Prostate gland (tissue), 2 donors: ENCODE results near the gene GPR68. TPM values are rescaled to one million over a fixed set of nuclear protein-coding genes. Genes with fewer than 3 reads are reported as not detected.

ENCODE experiments used
- DNase-seq: peaks from one replicate; pipeline ENCODE4 v3.0.0-alpha.2; 2019; ENCODE audit warnings: low spot score
- H3K27ac ChIP-seq, 2 donors: fragments of 200-600 bp; sonication (generic); 2 replicates each; pipeline ENCODE4 v1.5.1; 2017 to 2019
- H3K27me3 ChIP-seq: fragments of 200-600 bp; sonication (generic); replicated peaks from 2 replicates; pipeline ENCODE4 v1.5.1; 2019; ENCODE audit not compliant: insufficient read depth
- H3K36me3 ChIP-seq, 2 donors: fragments of 200-600 bp; sonication (generic); 1 replicate in 1 of 2; 2 replicates in 1 of 2; pipeline versions ENCODE4 v1.5.1 to v1.8.1; 2017 to 2019
- H3K4me1 ChIP-seq: fragments of 200-600 bp; sonication (generic); replicated peaks from 2 replicates; pipeline ENCODE4 v1.5.1; 2019
- H3K4me3 ChIP-seq, 2 donors: fragments of 200-600 bp; sonication (generic); 2 replicates each; pipeline ENCODE4 v1.5.1; 2017 to 2019
- H3K9me3 ChIP-seq: fragments of 200-600 bp; sonication (generic); 2 replicates; pipeline ENCODE4 v1.5.1; 2017
- POLR2A ChIP-seq: fragments of 450-650 bp; IDR thresholded peaks from one replicate; pipeline ENCODE4 v1.6.1; 2016; ENCODE audit warnings: antibody characterized with exemption, mild to moderate bottlenecking
- POLR2AphosphoS5 ChIP-seq: sonication (generic); formaldehyde crosslinking; IDR thresholded peaks from one replicate; pipeline ENCODE4 v1.6.1; 2017; ENCODE audit warnings: antibody characterized with exemption
- WGBS: methylation state at CpG from one replicate; pipeline ENCODE4 v1.1.5; 2018; 5-methylcytosine and 5-hydroxymethylcytosine counted together
- intact Hi-C: fragments of 100-400 bp; cut with DNase I; formaldehyde crosslinking; loops from one replicate; pipeline ENCODE4 v1.14.2; 2022
- total RNA-seq, 2 donors: library from RNA; depleted of rRNA; stranded (reverse); fragments of >200 nt; gene quantifications; one replicate each; pipeline ENCODE4 v1.1.0, GENCODE V29; 2016
- TF ChIP-seq, protein P1 (sequence below), 4 experiments: fragments of 200-600 bp in 2 of 4; fragments of 450-650 bp in 2 of 4; sonication (generic) in 2 of 4; IDR thresholded peaks; 1 replicate in 3 of 4; 2 replicates in 1 of 4; pipeline ENCODE4 v1.5.1; 2016 to 2019; ENCODE audit warnings: antibody characterized with exemption in 4 of 4, mild to moderate bottlenecking in 2 of 4, moderate library complexity in 2 of 4

GPR68 gene
- total RNA-seq, 2 donors from 2014 or later = 0.87 to 3.0 TPM

DNA sequence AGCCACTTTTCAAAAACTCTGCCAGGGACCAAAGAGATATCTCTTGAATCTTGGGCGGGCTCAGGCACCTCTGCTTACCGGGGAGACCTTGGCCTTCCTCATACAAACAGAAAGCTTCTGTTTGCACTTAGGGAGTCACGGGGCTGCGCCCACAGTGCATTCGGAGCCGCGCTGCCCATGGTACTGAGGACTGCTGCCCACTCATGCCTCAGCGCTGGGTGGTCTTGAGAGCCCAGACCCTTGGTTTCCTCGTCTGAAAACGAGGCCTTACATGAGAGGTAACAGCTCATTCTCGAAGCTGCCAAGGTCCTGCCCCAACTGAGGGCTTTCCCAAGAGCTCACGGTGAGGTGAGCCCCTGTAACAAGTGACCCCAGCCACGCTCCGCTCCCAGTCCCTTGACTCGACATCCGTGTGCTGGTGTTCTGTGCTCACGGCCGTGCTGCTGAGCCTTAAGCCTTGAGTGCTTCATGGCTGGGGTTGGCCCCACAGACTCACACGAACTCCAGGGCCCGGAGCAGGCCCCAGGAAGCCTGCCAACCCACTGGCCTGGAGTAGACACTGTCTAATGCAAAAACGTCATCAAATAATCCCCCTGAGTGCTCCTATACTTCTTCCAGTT lies 47.4 kb upstream of the GPR68 start:
- TF ChIP-seq POLR2A (no peak), POLR2AphosphoS5 (no peak)
- TF ChIP-seq, protein P1, sequence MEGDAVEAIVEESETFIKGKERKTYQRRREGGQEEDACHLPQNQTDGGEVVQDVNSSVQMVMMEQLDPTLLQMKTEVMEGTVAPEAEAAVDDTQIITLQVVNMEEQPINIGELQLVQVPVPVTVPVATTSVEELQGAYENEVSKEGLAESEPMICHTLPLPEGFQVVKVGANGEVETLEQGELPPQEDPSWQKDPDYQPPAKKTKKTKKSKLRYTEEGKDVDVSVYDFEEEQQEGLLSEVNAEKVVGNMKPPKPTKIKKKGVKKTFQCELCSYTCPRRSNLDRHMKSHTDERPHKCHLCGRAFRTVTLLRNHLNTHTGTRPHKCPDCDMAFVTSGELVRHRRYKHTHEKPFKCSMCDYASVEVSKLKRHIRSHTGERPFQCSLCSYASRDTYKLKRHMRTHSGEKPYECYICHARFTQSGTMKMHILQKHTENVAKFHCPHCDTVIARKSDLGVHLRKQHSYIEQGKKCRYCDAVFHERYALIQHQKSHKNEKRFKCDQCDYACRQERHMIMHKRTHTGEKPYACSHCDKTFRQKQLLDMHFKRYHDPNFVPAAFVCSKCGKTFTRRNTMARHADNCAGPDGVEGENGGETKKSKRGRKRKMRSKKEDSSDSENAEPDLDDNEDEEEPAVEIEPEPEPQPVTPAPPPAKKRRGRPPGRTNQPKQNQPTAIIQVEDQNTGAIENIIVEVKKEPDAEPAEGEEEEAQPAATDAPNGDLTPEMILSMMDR (IDR thresholded peaks at IDR 0.05) = no peak
- 94% methylated on average over 21 of the region's 21 CpGs for WGBS

DNA sequence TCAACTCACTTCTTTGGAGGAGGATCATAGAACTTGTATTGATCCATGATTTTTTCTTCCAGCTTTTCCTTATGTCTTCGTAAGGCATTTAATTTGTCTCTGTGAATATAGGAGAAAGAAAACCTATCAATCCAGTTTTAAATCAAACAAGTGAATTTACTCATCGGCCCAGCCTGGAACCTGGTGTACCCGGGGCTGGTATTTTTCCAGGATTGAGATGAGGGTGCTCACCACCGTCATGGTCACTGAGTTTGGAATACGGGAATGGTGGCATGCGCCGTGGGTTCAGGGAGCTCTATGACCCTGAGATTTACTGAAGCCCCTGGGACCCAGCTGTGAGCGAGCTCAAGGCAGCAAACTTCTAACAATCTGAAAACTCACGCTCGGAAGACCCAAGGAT lies 46.5 kb upstream of the GPR68 start:
- peak; percentile 73 for DNase-seq

More for the DNA sequence above, 47.4 kb upstream of the GPR68 start:
- H3K36me3 ChIP-seq = no peaks in the 10 kb centered on the region
- DNase-seq = no peak
- H3K9me3 ChIP-seq = no peaks in the 10 kb centered on the region
- intact Hi-C loops = no loop called here
- H3K4me3 ChIP-seq = no peak overlapping the region
- H3K27me3 ChIP-seq = no peaks in the 10 kb centered on the region
- no peaks in the 10 kb centered on the region for H3K4me1 ChIP-seq
- peak overlapping the region; percentile 82 to 83 for H3K27ac ChIP-seq

DNA sequence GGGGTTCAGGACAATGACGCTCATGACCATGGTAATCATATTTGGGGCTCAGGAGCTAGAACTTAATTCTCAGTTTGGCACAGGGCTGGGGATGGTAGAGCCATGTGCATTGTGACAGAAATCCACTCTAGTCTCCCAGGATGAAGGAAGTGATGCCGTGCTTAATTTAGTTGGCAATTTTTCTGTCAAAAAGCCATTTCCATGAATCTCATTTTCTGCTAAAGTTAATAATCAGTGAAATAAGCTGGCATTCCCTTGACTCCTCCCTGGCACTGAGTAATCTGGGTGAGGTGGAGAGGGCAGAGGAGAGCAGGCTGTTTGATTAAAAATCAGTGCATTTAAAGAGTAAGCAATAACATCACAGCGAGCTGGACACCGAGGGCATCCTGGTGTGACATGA lies 45.0 kb upstream of the GPR68 start:
- Histone ChIP-seq H3K4me1 (no peaks in the 10 kb centered on the region), H3K36me3 (no peaks in the 10 kb centered on the region), H3K4me3 (no peak overlapping the region), H3K27ac (peak overlapping the region; percentile 82 to 83), H3K9me3 (no peaks in the 10 kb centered on the region), H3K27me3 (no peaks in the 10 kb centered on the region)
- DNase-seq = no peak
- TF ChIP-seq POLR2AphosphoS5 (no peak), POLR2A (no peak)
- TF ChIP-seq, protein P1 (IDR thresholded peaks at IDR 0.05) = no peak
- intact Hi-C loops = loop anchor here (10.0 kb wide), 1 partner anchor 225 kb away; the partner anchor contains the start of gene RPS6KA5
- 93% methylated on average over 4 of the region's 4 CpGs for WGBS

More for the DNA sequence above, 46.5 kb upstream of the GPR68 start:
- Histone ChIP-seq H3K9me3 (no peaks in the 10 kb centered on the region), H3K27ac (peak overlapping the region; percentile 82 to 83), H3K4me1 (no peaks in the 10 kb centered on the region), H3K4me3 (no peak overlapping the region), H3K36me3 (no peaks in the 10 kb centered on the region), H3K27me3 (no peaks in the 10 kb centered on the region)
- intact Hi-C loops = no loop called here
- TF ChIP-seq POLR2A (no peak), POLR2AphosphoS5 (peak; percentile 85)
- 59% methylated on average over 10 of the region's 10 CpGs for WGBS

DNA sequence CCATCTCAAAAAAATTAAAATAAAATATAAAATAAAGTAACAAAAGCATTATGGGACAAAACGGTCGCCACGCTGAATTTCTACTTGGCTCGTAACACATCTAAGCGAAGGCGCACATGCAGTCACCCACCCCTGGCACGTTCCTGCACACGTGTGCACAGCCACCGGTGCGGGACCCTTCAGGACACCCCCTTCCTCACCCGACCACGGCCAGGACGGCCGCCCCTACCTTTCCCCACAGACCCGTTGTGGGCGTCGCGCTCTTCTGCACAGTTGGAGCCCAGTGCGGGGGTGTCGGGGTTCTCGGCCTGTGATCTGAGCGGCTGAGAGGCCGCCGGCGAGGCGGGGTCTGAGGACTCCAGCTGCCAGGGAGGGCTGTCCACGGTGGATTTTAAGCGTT lies 44.4 kb upstream of the GPR68 start:
- TF ChIP-seq POLR2AphosphoS5 (no peak), POLR2A (no peak)
- TF ChIP-seq, protein P1 (IDR thresholded peaks at IDR 0.05) = no peak
- 90% methylated on average over 28 of the region's 28 CpGs for WGBS
- intact Hi-C loops = loop anchor here (10.0 kb wide), 1 partner anchor 224 kb away; the partner anchor contains the start of gene RPS6KA5
- no peaks in the 10 kb centered on the region for H3K4me1 ChIP-seq
- peak overlapping the region; percentile 82 to 83 for H3K27ac ChIP-seq
- no peaks in the 10 kb centered on the region for H3K27me3 ChIP-seq
- H3K9me3 ChIP-seq = no peaks in the 10 kb centered on the region
- DNase-seq = no peak
- H3K4me3 ChIP-seq = no peak overlapping the region
- no peaks in the 10 kb centered on the region for H3K36me3 ChIP-seq

DNA sequence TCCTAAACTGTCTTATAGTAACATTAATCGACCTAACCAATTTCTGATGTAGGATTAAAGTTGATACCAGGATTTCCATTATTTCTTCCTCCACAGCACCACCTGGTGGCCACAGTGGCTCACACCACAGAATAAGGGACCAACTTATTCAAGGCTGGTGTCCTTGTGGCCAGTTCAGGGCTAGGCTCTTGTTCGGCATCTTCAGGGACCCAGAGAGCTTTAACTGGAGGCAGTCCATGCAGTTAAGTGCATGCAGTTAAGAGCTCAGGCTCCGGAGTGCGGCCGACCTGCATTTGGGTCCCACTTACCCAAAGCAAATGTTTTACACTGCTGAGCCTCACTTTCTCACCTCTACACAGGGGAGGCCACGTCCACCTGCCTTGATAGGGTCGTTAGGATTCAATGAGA lies 42.0 kb upstream of the GPR68 start:
- Histone ChIP-seq H3K36me3 (no peaks in the 10 kb centered on the region), H3K27me3 (no peaks in the 10 kb centered on the region), H3K27ac (no peak overlapping the region), H3K9me3 (no peaks in the 10 kb centered on the region), H3K4me3 (no peak overlapping the region), H3K4me1 (no peaks in the 10 kb centered on the region)
- TF ChIP-seq, protein P1 (IDR thresholded peaks at IDR 0.05) = peak; percentile 91 to 97 (median 92)
- no peak for TF ChIP-seq POLR2A
- peak; percentile 57 for TF ChIP-seq POLR2AphosphoS5
- 31% methylated on average over 7 of the region's 7 CpGs for WGBS
- peak; percentile 75 for DNase-seq
- intact Hi-C loops = loop anchor here (1.0 to 10.0 kb wide), 2 partner anchors 109 to 222 kb away; partner anchors contain the start of gene RPS6KA5
